NOMO-1 treated with DMSO at 0.1 percent for 48 hours (cell line): ENCODE results near the gene SHISA9.

Source experiments
- DNase-seq: peaks from one replicate; lab custom pipeline; 2025; ENCODE audit not compliant: unreplicated experiment; lab: John Stamatoyannopoulos, UW

SHISA9 gene

GRCh38 chr16:13109171-13109570, 207.8 kb downstream of the SHISA9 start:
- no peak for DNase-seq

- no peak for DNase-seq
These were observed 208.9 kb downstream of the SHISA9 start for GRCh38 chr16:13110124-13110796.

GRCh38 chr16:13111747-13112146, 210.3 kb downstream of the SHISA9 start:
- no peak for DNase-seq

- no peak for DNase-seq
These were observed 212.3 kb downstream of the SHISA9 start for GRCh38 chr16:13113741-13114140.

- DNase-seq, result no peak
These were observed 216.7 kb downstream of the SHISA9 start for GRCh38 chr16:13118091-13118490.

GRCh38 chr16:13120091-13120490, 218.7 kb downstream of the SHISA9 start:
- no peak for DNase-seq

- DNase-seq, result no peak
These were observed 219.2 kb downstream of the SHISA9 start for GRCh38 chr16:13120557-13120956.

- no peak for DNase-seq
These were observed 222.6 kb downstream of the SHISA9 start for GRCh38 chr16:13123991-13124390.

- DNase-seq, result no peak
These were observed 225.7 kb downstream of the SHISA9 start for GRCh38 chr16:13127144-13127543.

GRCh38 chr16:13130586-13130985, 229.2 kb downstream of the SHISA9 start:
- DNase-seq, result no peak

GRCh38 chr16:13134836-13135235, 233.4 kb downstream of the SHISA9 start:
- no peak for DNase-seq

GRCh38 chr16:13136901-13137300, 235.5 kb downstream of the SHISA9 start:
- no peak for DNase-seq

- DNase-seq, result no peak
These were observed 237.1 kb downstream of the SHISA9 start for GRCh38 chr16:13138528-13138927.

- DNase-seq, result no peak
These were observed 238.4 kb downstream of the SHISA9 start for GRCh38 chr16:13139661-13140241.

GRCh38 chr16:13143551-13143950, 242.2 kb downstream of the SHISA9 start:
- no peak for DNase-seq

GRCh38 chr16:13146829-13147228, 245.4 kb downstream of the SHISA9 start:
- DNase-seq, result no peak

- DNase-seq, result no peak
These were observed 246.9 kb downstream of the SHISA9 start for GRCh38 chr16:13148294-13148693.

GRCh38 chr16:13148836-13149235, 247.4 kb downstream of the SHISA9 start:
- DNase-seq, result no peak

- DNase-seq, result no peak
These were observed 248.9 kb downstream of the SHISA9 start for GRCh38 chr16:13150181-13150885.

- no peak for DNase-seq
These were observed 252.3 kb downstream of the SHISA9 start for GRCh38 chr16:13153696-13154095.

GRCh38 chr16:13154799-13155198, 253.4 kb downstream of the SHISA9 start:
- DNase-seq, result no peak

GRCh38 chr16:13155377-13155776, 254.0 kb downstream of the SHISA9 start:
- no peak for DNase-seq
